ENCODE data around the gene INPP4B.
A peak's percentile ranks its signal among the peaks of the same experiment; 100 is the strongest.

Gene INPP4B

GRCh38 chr4:142354041-142354440, 492.1 kb downstream of the INPP4B start:
- no peak overlapping the region for H3K4me3 ChIP-seq (ENCODE audit: low read depth, low read length)

GRCh38 chr4:142353149-142353738, 492.9 kb downstream of the INPP4B start:
- peak; percentile 60 for TF ChIP-seq CTCF (IDR thresholded peaks at IDR 0.05; ENCODE audit: borderline replicate concordance, insufficient read depth, low read depth, low read length)
- no peak overlapping the region for H3K4me3 ChIP-seq (ENCODE audit: low read depth, low read length)

More at GRCh38 chr4:142354041-142354440, 492.1 kb downstream of the INPP4B start:
- TF ChIP-seq CTCF (IDR thresholded peaks at IDR 0.05; ENCODE audit: borderline replicate concordance, insufficient read depth, low read depth, low read length), result no peak

GRCh38 chr4:142352712-142353111, 493.4 kb downstream of the INPP4B start:
- TF ChIP-seq CTCF (IDR thresholded peaks at IDR 0.05; ENCODE audit: borderline replicate concordance, insufficient read depth, low read depth, low read length), result no peak
- no peak overlapping the region for H3K4me3 ChIP-seq (ENCODE audit: low read depth, low read length)

- no peak for TF ChIP-seq CTCF (IDR thresholded peaks at IDR 0.05; ENCODE audit: borderline replicate concordance, insufficient read depth, low read depth, low read length)
- no peak overlapping the region for H3K4me3 ChIP-seq (ENCODE audit: low read depth, low read length)
These were observed 494.1 kb downstream of the INPP4B start for GRCh38 chr4:142351958-142352357.

- no peak for TF ChIP-seq CTCF (IDR thresholded peaks at IDR 0.05; ENCODE audit: borderline replicate concordance, insufficient read depth, low read depth, low read length)
- H3K4me3 ChIP-seq (ENCODE audit: low read depth, low read length), result no peak overlapping the region
These were observed 495.2 kb downstream of the INPP4B start for GRCh38 chr4:142350871-142351270.

GRCh38 chr4:142348613-142349021, 497.5 kb downstream of the INPP4B start:
- no peak overlapping the region for H3K4me3 ChIP-seq (ENCODE audit: low read depth, low read length)
- no peak for TF ChIP-seq CTCF (IDR thresholded peaks at IDR 0.05; ENCODE audit: borderline replicate concordance, insufficient read depth, low read depth, low read length)

GRCh38 chr4:142347241-142347640, 498.9 kb downstream of the INPP4B start:
- TF ChIP-seq CTCF (IDR thresholded peaks at IDR 0.05; ENCODE audit: borderline replicate concordance, insufficient read depth, low read depth, low read length), result no peak
- H3K4me3 ChIP-seq (ENCODE audit: low read depth, low read length), result no peak overlapping the region

Data from GM12875 (cell line).